Tibial artery (tissue), 4 donors: ENCODE measurements around the gene OR52N1.

Experiments used
- DNase-seq, 2 donors: peaks; one replicate each; pipeline ENCODE4 v3.0.0-alpha.2; 2019
- H3K27ac ChIP-seq, 2 donors: fragments of 200-600 bp; sonication (generic) in 1 of 2; 1 replicate in 1 of 2; 2 replicates in 1 of 2; pipeline ENCODE4 v1.5.1; 2018 to 2019; ENCODE audit warnings: mild to moderate bottlenecking in 1 of 2
- H3K27me3 ChIP-seq, 2 donors: fragments of 200-600 bp; sonication (generic) in 1 of 2; one replicate each; pipeline versions ENCODE4 v1.5.1 to v1.6.0; 2016 to 2019
- H3K36me3 ChIP-seq, 3 donors: fragments of 200-600 bp; sonication (generic) in 2 of 3; one replicate each; pipeline ENCODE4 v1.5.1; 2016 to 2019; ENCODE audit warnings: mild to moderate bottlenecking in 2 of 3
- H3K4me1 ChIP-seq, 4 donors: fragments of 200-600 bp; sonication (generic) in 2 of 4; 1 replicate in 3 of 4; 2 replicates in 1 of 4; pipeline ENCODE4 v1.5.1; 2016 to 2019
- H3K4me3 ChIP-seq, 2 donors: fragments of 200-600 bp; sonication (generic) in 1 of 2; 1 replicate in 1 of 2; 2 replicates in 1 of 2; pipeline ENCODE4 v1.5.1; 2018 to 2019; ENCODE audit warnings: mild to moderate bottlenecking in 2 of 2
- H3K9me3 ChIP-seq, 3 donors: fragments of 200-600 bp; sonication (generic) in 1 of 3; one replicate each; pipeline ENCODE4 v1.5.1; 2016 to 2019
- CTCF ChIP-seq, 2 experiments: fragments of 200-600 bp in 1 of 2; fragments of 450-650 bp in 1 of 2; IDR thresholded peaks; one replicate each; pipeline ENCODE4 v1.5.1; 2017 to 2019; ENCODE audit warnings: antibody characterized with exemption in 2 of 2, mild to moderate bottlenecking in 1 of 2, moderate library complexity in 1 of 2
- intact Hi-C: fragments of 100-400 bp; cut with DNase I; formaldehyde crosslinking; loops from one replicate; pipeline ENCODE4 v1.15.0; 2023; ENCODE audit warnings: low total_unique reads

The OR52N1 gene

GRCh38 chr11:5803982-5804381 is 12.9 kb upstream of the OR52N1 start:
- TF ChIP-seq CTCF (IDR thresholded peaks at IDR 0.05): no peak
- H3K9me3 ChIP-seq: no peaks in the 10 kb centered on the region
- peaks cover 0 to 9% (median 2%) of the 10 kb centered on the region in 4 donors for H3K4me1 ChIP-seq
- DNase-seq: no peak
- H3K27me3 ChIP-seq: peaks cover 0 to 2% of the 10 kb centered on the region in 2 donors
- no peaks in the 10 kb centered on the region for H3K36me3 ChIP-seq
- no peak overlapping the region for H3K27ac ChIP-seq
- no peak overlapping the region for H3K4me3 ChIP-seq
- intact Hi-C loops: loop anchor here (10.0 kb wide), 1 partner anchor 329 kb away; no protein-coding TSS in a partner anchor

DNA sequence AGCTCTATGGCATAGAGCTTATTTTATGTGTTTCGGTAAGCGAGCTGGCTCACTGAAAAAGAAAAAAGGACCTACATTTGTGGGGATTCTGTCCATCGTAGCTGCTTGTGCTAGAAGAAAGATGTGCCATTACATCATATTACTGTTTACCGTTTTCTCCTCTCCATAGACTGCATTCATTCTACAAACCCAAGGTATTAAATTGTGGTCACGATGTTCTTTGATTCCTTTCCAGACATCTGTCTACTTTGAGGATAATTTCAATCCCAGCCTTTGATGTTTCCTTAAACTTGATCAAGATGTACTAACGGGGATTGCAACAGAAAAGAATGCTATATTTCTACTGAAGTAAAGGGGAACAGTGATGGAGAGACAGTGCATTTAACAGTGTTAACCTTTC is 5.5 kb upstream of the OR52N1 start:
- Histone ChIP-seq H3K4me1 (no peaks in the 10 kb centered on the region), H3K27me3 (no peaks in the 10 kb centered on the region), H3K4me3 (no peak overlapping the region), H3K9me3 (no peaks in the 10 kb centered on the region), H3K27ac (no peak overlapping the region), H3K36me3 (no peaks in the 10 kb centered on the region)
- intact Hi-C loops: no loop called here
- TF ChIP-seq CTCF (IDR thresholded peaks at IDR 0.05): no peak
- no peak for DNase-seq

GRCh38 chr11:5783255-5783654 is 7.8 kb downstream of the OR52N1 start, which contains the start of gene OR52N5:
TSS of gene OR52N5 (minus strand) at chr11:5783355. CDS start at chr11:5778634, 4,721 bp downstream.
- TF ChIP-seq CTCF (IDR thresholded peaks at IDR 0.05): no peak

GRCh38 chr11:5767056-5767455 is 24.0 kb downstream of the OR52N1 start:
- TF ChIP-seq CTCF (IDR thresholded peaks at IDR 0.05): no peak
- Histone ChIP-seq H3K4me3 (no peak overlapping the region), H3K27ac (no peak overlapping the region), H3K4me1 (no peaks in the 10 kb centered on the region), H3K36me3 (no peaks in the 10 kb centered on the region), H3K9me3 (no peaks in the 10 kb centered on the region), H3K27me3 (no peaks in the 10 kb centered on the region)
- intact Hi-C loops: no loop called here
- no peak for DNase-seq

More at GRCh38 chr11:5783255-5783654, 7.8 kb downstream of the OR52N1 start, which contains the start of gene OR52N5:
- Histone ChIP-seq H3K4me1 (no peaks in the 10 kb centered on the region), H3K27ac (no peak within 1 kb of the TSS), H3K36me3 (no peaks in the 10 kb centered on the region), H3K4me3 (no peak within 1 kb of the TSS), H3K9me3 (no peaks in the 10 kb centered on the region), H3K27me3 (no peaks in the 10 kb centered on the region)
- intact Hi-C loops: no loop called here
- DNase-seq: no peak

DNA sequence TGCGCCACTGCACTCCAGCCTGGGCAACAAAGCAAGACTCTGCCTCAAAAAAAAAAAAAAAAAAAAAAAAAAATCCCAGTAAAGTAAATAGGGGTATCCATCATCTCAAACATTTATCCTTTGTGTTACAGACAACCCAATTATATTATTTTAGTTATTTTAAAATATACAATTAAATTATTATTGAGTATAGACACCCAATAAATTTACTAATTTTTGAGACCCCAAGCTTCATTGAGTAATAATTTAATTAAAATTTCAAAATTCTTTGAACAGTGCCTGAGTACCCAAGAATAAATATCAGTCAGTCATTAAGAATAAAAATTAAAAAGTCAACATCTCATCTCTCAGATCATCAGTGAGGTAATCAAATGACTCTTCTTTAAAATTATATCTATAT is 37.1 kb downstream of the OR52N1 start, which contains the start of gene OR52N4:
Gene OR52N4 (plus strand): TSS at position 301 of the 400 bp plus-strand sequence. CDS start 498 bp downstream, outside the sequence.
- no peak for TF ChIP-seq CTCF (IDR thresholded peaks at IDR 0.05)

DNA sequence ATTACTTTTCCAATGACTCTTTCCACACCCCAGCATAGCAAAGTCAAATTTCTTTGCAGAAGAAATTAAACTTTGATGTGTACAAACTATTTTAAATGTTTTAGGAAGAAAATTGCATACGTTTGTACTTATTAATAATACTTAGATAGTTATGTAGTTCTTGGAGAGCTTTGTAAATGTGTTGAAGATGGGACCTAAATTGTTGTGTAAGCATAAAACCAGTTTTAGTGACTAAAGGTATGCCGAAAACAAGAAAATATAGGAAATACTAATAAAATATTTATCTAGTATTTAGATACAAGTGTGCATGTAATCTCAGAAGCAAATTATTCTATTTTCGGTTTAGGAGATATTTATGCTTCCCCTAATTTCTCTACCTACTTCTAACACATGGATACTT is 41.2 kb downstream of the OR52N1 start:
- no peaks in the 10 kb centered on the region for H3K4me1 ChIP-seq
- H3K27me3 ChIP-seq: no peaks in the 10 kb centered on the region
- no peaks in the 10 kb centered on the region for H3K9me3 ChIP-seq
- no peak for TF ChIP-seq CTCF (IDR thresholded peaks at IDR 0.05)
- no peak overlapping the region for H3K4me3 ChIP-seq
- DNase-seq: no peak
- no peaks in the 10 kb centered on the region for H3K36me3 ChIP-seq
- intact Hi-C loops: no loop called here
- no peak overlapping the region for H3K27ac ChIP-seq

More for the DNA sequence above, 37.1 kb downstream of the OR52N1 start, which contains the start of gene OR52N4:
- Histone ChIP-seq H3K27me3 (no peaks in the 10 kb centered on the region), H3K9me3 (no peaks in the 10 kb centered on the region), H3K4me1 (no peaks in the 10 kb centered on the region), H3K36me3 (no peaks in the 10 kb centered on the region), H3K27ac (no peak within 1 kb of the TSS), H3K4me3 (no peak within 1 kb of the TSS)
- no peak for DNase-seq
- intact Hi-C loops: no loop called here
